Activated T-cell treated with anti-CD3 and anti-CD28 coated beads for 4 hours (primary cell): ENCODE measurements around the gene MBTD1.
A peak's percentile ranks its signal among the peaks of the same experiment; 100 is the strongest.
"Not testable (repeated sequence)": the region's sequence is repeated elsewhere in the genome, so short reads cannot be mapped to it uniquely, and the experiment has no call there.

Source experiments
- DNase-seq: peaks from one replicate; pipeline ENCODE4 v3.0.0-alpha.2; 2020

MBTD1 gene

GRCh38 chr17:51185763-51186332 lies 74.0 kb downstream of the MBTD1 start:
- DNase-seq, result no peak

- DNase-seq, result no peak
Observed at GRCh38 chr17:51184124-51184523, 75.7 kb downstream of the MBTD1 start.

- DNase-seq, result no peak
Observed at GRCh38 chr17:51180486-51180885, 79.4 kb downstream of the MBTD1 start.

DNA sequence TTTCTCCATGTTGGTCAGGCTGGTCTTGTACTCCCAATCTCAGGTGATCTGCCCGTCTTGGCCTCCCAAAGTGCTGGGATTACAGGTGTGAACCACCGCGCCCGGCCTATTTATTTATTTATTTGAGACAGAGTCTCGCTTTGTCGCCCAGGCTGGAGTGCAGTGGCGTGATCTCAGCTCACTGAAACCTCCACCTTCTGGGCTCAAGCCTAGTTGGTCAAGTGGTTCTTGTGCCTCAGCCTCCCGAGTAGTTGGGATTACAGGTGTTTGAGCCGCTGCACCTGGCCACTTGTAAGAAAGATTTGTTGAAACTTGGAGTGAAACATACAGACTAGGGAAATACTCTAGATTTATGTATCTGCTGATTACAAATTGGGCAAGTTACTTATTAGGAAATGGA lies 87.8 kb downstream of the MBTD1 start:
- not testable (repeated sequence) for DNase-seq

DNA sequence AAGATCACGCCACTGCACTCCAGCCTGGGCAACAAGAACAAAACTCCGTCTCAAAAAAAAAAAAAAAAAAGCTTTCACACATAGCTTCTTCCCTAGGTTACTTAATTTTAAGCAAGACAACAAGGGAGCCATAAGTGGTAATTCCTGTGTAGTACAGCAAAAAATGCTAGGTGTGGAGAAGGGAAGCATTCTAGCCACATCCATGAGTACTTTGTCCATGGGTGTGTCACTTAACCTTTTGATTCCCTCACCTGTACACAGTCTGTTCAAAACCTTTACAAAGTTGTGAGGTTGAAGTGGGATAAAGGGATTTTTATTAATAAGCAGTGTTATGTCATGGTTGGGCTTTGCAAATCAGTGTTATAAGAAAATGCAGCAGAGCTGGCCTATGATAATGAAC lies 89.1 kb downstream of the MBTD1 start:
- no peak for DNase-seq

GRCh38 chr17:51169340-51169739 lies 90.5 kb downstream of the MBTD1 start:
- DNase-seq, result no peak

DNA sequence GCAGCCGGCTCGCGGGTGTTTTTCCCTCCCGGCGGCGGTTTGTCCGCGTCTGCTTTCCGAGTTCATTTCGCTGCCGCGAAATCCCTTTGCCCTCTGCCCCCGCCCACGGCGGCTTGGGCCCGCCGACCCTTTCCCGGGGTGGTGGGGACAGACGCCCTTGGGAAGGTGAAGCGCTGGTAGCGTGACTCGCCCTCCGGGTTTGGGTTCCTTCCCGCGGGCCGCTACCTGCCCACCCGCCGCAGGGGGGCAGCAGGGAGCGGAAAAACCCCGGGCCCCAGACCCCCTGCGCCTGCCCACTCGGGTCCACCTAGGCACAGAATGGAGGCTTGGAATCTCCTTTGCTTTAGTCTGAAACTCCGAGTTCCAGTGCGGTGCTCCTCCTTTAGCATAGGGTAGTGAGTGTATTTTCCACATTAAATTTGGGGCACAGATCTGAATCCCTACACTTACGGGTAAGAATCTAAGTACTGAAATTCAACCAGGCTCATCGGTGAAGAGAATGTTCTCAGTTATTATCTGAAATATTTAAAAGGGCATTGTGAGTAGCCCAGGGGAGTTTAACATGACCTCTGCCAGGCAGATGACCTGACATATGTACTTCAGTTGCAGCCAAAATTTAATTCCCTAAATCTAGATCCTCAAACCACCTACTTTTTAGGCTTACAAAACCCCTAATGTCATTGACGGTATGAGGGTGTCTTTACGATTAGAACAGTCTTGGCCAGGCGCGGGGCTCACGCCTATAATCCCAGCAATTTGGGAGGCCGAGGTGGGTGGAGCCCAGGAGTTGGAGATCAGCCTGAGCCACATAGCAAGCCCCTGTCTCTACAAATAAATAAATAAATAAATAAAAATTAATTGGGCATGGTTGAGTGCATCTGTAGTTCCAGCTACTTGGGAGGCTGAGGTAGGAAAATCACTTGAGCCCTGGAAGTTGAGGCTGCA lies 92.6 kb downstream of the MBTD1 start:
- peak; percentile 69 for DNase-seq

- peak; percentile 61 for DNase-seq
Observed at GRCh38 chr17:51166198-51166986, 93.5 kb downstream of the MBTD1 start, which contains the start of gene NME2. TSS of gene NME2 (plus strand) at chr17:51166411. CDS start at chr17:51166831, 420 bp downstream.

- no peak for DNase-seq
Observed at GRCh38 chr17:51165680-51166197, 94.1 kb downstream of the MBTD1 start.

GRCh38 chr17:51164911-51165679 lies 94.8 kb downstream of the MBTD1 start:
- no peak for DNase-seq

DNA sequence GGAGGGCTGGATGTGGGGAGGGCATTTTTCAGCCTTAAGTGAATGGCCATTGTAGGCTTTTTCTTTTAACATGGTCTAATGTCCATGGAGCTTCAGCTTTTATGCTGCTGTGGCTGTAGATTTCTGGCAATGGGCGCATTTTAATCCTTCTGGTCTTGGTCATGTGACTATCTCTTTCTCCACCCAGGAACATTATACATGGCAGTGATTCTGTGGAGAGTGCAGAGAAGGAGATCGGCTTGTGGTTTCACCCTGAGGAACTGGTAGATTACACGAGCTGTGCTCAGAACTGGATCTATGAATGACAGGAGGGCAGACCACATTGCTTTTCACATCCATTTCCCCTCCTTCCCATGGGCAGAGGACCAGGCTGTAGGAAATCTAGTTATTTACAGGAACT lies 98.3 kb downstream of the MBTD1 start:
- DNase-seq, result no peak

DNA sequence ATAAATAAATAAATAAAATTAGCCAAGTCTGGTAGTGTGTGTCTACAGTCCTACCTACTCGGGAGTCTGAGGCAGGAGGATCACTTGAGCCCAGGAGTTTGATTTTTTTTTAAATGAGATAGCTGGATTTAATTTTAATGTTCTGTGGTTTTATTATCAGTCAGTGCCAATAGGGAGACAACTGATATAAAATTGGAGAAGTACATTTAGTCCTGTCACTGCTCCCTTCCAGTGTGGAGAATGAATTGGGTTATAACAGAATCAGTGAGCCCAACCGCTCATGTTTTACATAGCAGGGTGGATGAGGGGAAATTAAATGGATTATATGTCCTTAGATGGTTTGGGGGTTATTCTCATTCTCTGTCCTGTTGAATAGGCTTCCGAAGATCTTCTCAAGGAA lies 100.2 kb downstream of the MBTD1 start:
- DNase-seq, result no peak

GRCh38 chr17:51155416-51155815 lies 104.4 kb downstream of the MBTD1 start:
- DNase-seq, result no peak

DNA sequence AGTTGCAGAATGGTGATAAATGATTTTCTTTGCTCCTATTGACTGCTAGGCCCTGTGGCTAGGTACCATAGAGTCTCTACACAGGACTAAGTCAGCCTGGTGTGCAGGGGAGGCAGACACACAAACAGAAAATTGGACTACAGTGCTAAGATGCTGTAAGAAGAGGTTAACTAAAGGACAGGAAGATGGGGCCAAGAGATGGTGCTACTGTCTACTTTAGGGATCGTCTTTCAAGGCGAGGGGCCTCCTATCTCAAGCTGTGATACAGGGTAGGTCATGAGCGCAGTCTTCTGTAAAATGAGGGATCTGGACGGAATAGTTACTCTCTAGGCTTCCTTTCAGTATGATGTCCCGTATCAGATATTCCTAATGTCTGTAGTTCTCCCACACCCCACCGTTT lies 105.7 kb downstream of the MBTD1 start:
- DNase-seq, result no peak

- peak; percentile 99 for DNase-seq
Observed at GRCh38 chr17:51153210-51154072, 106.4 kb downstream of the MBTD1 start, which contains the start of gene NME1. TSS of gene NME1 (plus strand) at chr17:51153559. CDS start at chr17:51155655, 2,096 bp downstream.

GRCh38 chr17:51152766-51153209 lies 107.1 kb downstream of the MBTD1 start:
- DNase-seq, result no peak

GRCh38 chr17:51150932-51151331 lies 108.9 kb downstream of the MBTD1 start:
- DNase-seq, result no peak

- no peak for DNase-seq
Observed at GRCh38 chr17:51149163-51149562, 110.7 kb downstream of the MBTD1 start.

DNA sequence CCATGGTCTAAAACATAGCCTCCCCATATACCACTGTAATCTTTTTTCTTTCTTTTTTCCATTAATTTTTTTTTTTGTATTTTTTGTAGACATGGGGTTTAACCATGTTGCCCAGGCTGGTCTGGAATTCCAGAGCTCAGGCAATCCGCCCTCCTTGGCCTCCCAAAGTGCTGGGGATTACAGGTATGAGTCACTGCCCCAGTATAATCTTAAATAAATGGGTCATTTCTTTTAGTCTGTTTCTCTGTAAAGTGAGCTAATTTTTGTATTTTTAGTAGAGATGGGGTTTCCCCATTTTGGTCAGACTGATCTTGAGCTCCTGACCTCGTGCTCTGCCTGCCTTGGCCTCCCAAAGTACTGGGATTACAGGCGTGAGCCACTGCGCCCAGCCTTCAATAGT lies 112.2 kb downstream of the MBTD1 start:
- DNase-seq, result no peak

DNA sequence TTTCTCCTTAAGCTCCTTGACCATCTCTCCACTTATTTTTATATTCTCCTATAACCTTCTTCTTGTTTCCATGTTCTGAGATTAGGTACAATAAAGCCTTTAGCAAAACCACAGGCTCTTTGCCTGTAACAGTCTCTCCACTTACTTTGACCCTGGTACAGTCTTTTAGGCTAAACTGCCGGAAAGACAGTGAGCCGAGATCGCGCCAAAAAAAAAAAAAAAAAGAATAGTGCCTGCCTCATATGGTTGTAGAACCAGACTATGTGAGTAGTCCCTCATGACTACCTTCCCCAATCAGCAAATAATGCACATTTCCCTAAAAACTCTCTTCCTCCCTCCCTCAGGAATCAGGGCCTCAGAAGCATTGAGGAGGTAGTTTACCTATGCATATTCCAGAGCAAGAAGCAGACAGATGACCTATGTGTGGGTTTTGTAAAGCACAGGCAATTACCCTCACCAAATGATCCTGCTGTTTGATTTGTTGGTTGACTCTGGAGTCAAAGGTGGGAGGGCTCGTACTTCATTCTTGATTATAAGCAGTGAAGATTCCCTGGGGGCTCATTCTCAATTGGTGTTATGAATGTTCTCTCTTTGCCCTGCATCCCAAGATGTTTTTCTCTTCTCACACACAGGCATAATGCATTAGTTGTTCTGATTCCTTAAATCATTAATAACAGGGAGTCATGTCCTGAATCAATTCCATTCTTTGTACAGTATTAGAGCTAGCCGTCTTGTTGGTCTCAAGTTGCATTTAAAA lies 115.4 kb downstream of the MBTD1 start:
- DNase-seq, result no peak
